Keratinocyte (primary cell): ENCODE measurements around the gene ADGRF3. TPM values are rescaled to one million over a fixed set of nuclear protein-coding genes. Genes with fewer than 3 reads are reported as not detected.

ENCODE experiments used
- DNase-seq: peaks from one replicate; pipeline ENCODE4 v3.0.0-alpha.2; 2011; ENCODE audit warnings: low read depth, missing footprints, low spot score
- FAIRE-seq: peaks from 2 replicates; lab custom pipeline; 2011; peaks lifted over from hg19 to GRCh38; lab: Jason Lieb, UNC
- H2AFZ ChIP-seq: 2 replicates; pipeline ENCODE4 v1.6.0; 2012; ENCODE audit warnings: low read length, control low read depth, inconsistent platforms; ENCODE audit not compliant: control insufficient read depth
- H3K27ac ChIP-seq: 2 replicates; pipeline ENCODE4 v1.5.1; 2011; ENCODE audit warnings: low read length; ENCODE audit not compliant: control insufficient read depth, insufficient read depth
- H3K27me3 ChIP-seq: 3 replicates; pipeline ENCODE4 v1.6.0; 2011; ENCODE audit warnings: low read length; ENCODE audit not compliant: control insufficient read depth, insufficient read depth; ENCODE audit errors: extremely low read depth
- H3K36me3 ChIP-seq, 2 experiments: 2 replicates in 1 of 2; 3 replicates in 1 of 2; pipeline ENCODE4 v1.5.1; 2011; ENCODE audit warnings: low read length in 2 of 2, mild to moderate bottlenecking in 1 of 2; ENCODE audit not compliant: control insufficient read depth in 2 of 2, insufficient read depth in 2 of 2; ENCODE audit errors: extremely low read depth in 1 of 2
- H3K4me1 ChIP-seq: 3 replicates; pipeline ENCODE4 v1.5.1; 2011; ENCODE audit warnings: low read length; ENCODE audit not compliant: control insufficient read depth, insufficient read depth; ENCODE audit errors: extremely low read depth
- H3K4me2 ChIP-seq: 3 replicates; pipeline ENCODE4 v1.6.0; 2011; ENCODE audit warnings: low read depth, low read length; ENCODE audit not compliant: control insufficient read depth, insufficient read depth; ENCODE audit errors: extremely low read depth
- H3K4me3 ChIP-seq, 3 experiments: fragments of 200-600 bp in 1 of 3; sonication (generic) in 1 of 3; 2 replicates in 2 of 3; 3 replicates in 1 of 3; pipeline ENCODE4 v1.5.1; 2011 to 2016; ENCODE audit warnings: low read length in 3 of 3, mild to moderate bottlenecking in 3 of 3, control low read depth in 2 of 3, inconsistent platforms in 1 of 3, low read depth in 1 of 3, mixed read lengths in 1 of 3, mixed run types in 1 of 3, moderate library complexity in 1 of 3; ENCODE audit not compliant: control insufficient read depth in 2 of 3, insufficient read depth in 2 of 3; ENCODE audit errors: extremely low read depth in 1 of 3
- H3K79me2 ChIP-seq: 2 replicates; pipeline ENCODE4 v1.6.0; 2012; ENCODE audit warnings: low read length; ENCODE audit not compliant: control insufficient read depth, insufficient read depth
- H3K9ac ChIP-seq: 3 replicates; pipeline ENCODE4 v1.6.0; 2011; ENCODE audit warnings: low read length; ENCODE audit not compliant: control insufficient read depth, insufficient read depth; ENCODE audit errors: extremely low read depth
- H3K9me1 ChIP-seq: 3 replicates; pipeline ENCODE4 v1.6.0; 2011; ENCODE audit warnings: low read length; ENCODE audit not compliant: control insufficient read depth, insufficient read depth; ENCODE audit errors: extremely low read depth
- H3K9me3 ChIP-seq: 2 replicates; pipeline ENCODE4 v1.5.1; 2012; ENCODE audit warnings: low read depth, low read length; ENCODE audit not compliant: control insufficient read depth
- H4K20me1 ChIP-seq: 3 replicates; pipeline ENCODE4 v1.6.0; 2011; ENCODE audit warnings: low read length; ENCODE audit not compliant: control insufficient read depth, insufficient read depth; ENCODE audit errors: extremely low read depth
- EZH2 ChIP-seq: IDR thresholded peaks from one replicate; pipeline ENCODE4 v1.6.1; 2012; ENCODE audit warnings: inconsistent platforms, mild to moderate bottlenecking, low read length, moderate library complexity
- dilution Hi-C: fragments of 300-500 bp; cut with MboI; formaldehyde crosslinking; loops from one replicate; pipeline ENCODE4 v1.7.0; 2020; ENCODE audit warnings: low sequenced_read_pairs; ENCODE audit not compliant: extremely low pct_ligation_motif_present
- polyA plus RNA-seq, 5 experiments: library from polyadenylated mRNA; depleted of rRNA in 3 of 5; stranded (reverse) in 3 of 5; stranded (forward) in 1 of 5; unstranded in 1 of 5; fragments of >200 nt; gene quantifications; 1 replicate in 1 of 5; 2 replicates in 3 of 5; 3 replicates in 1 of 5; pipeline versions ENCODE4 v1.2.1 to v1.2.3, GENCODE V29; 2011 to 2012; ENCODE audit warnings: missing spikeins in 2 of 5, low read depth in 1 of 5, low replicate concordance in 1 of 5
- TF ChIP-seq, protein P1 (sequence below), 3 experiments: IDR thresholded peaks in 1 of 3; conservative IDR thresholded peaks in 1 of 3; optimal IDR thresholded peaks in 1 of 3; 2 replicates in 2 of 3; 3 replicates in 1 of 3; pipeline versions ENCODE3 to v1.5.1; 2011; ENCODE audit warnings: low read length in 3 of 3, mild to moderate bottlenecking in 3 of 3, moderate library complexity in 2 of 3, control low read depth in 1 of 3, inconsistent platforms in 1 of 3; ENCODE audit not compliant: insufficient read depth in 2 of 3; ENCODE audit errors: extremely low read depth in 1 of 3

ADGRF3 gene
- polyA plus RNA-seq, 1 donor (not counting 4 experiments of a cell fraction or from before 2014, with no cell fraction given), result 0.17 TPM

DNA sequence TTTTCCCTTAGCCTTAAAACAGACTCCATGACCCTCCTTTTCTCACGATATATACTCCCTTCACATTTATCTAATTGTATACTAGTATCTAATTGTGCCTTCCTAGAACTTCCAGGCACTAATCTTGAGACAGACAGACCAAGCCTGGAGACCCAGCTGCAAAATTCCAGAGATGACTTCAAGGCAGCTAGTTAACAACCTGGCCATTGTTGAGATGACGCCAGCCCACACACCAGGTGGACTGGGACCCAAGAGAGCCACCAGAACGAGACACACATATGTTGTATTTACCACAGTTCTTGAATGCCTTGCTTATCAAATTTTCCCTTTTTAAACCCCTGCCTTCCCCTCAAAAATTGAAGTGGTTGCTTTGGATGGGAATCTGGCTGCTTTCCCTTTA is 49.5 kb downstream of the ADGRF3 start:
- TF ChIP-seq EZH2, result no peak
- TF ChIP-seq, protein P1, sequence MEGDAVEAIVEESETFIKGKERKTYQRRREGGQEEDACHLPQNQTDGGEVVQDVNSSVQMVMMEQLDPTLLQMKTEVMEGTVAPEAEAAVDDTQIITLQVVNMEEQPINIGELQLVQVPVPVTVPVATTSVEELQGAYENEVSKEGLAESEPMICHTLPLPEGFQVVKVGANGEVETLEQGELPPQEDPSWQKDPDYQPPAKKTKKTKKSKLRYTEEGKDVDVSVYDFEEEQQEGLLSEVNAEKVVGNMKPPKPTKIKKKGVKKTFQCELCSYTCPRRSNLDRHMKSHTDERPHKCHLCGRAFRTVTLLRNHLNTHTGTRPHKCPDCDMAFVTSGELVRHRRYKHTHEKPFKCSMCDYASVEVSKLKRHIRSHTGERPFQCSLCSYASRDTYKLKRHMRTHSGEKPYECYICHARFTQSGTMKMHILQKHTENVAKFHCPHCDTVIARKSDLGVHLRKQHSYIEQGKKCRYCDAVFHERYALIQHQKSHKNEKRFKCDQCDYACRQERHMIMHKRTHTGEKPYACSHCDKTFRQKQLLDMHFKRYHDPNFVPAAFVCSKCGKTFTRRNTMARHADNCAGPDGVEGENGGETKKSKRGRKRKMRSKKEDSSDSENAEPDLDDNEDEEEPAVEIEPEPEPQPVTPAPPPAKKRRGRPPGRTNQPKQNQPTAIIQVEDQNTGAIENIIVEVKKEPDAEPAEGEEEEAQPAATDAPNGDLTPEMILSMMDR (optimal IDR thresholded peaks at IDR 0.05 in 1 of 3, IDR thresholded peaks at IDR 0.05 in 1 of 3, conservative IDR thresholded peaks at IDR 0.05 in 1 of 3; ENCODE audit: extremely low read depth in 1 of 3, insufficient read depth in 2 of 3, low read length in 3 of 3), result no peak
- H3K27ac ChIP-seq, result no peak overlapping the region
- H2AFZ ChIP-seq, result no peak overlapping the region
- H3K9me3 ChIP-seq, result no peaks in the 10 kb centered on the region
- no peak overlapping the region for H3K4me2 ChIP-seq
- H3K4me1 ChIP-seq, result peaks cover 36% of the 10 kb centered on the region
- no peaks in the 10 kb centered on the region for H3K79me2 ChIP-seq
- no peaks in the 10 kb centered on the region for H3K27me3 ChIP-seq
- DNase-seq (no peak), FAIRE-seq (no peak)
- no peak overlapping the region for H3K9ac ChIP-seq
- no peaks in the 10 kb centered on the region for H3K9me1 ChIP-seq
- H4K20me1 ChIP-seq, result no peaks in the 10 kb centered on the region
- no peaks in the 10 kb centered on the region for H3K36me3 ChIP-seq
- dilution Hi-C loops, result no loop called here
- H3K4me3 ChIP-seq, result no peak overlapping the region

DNA sequence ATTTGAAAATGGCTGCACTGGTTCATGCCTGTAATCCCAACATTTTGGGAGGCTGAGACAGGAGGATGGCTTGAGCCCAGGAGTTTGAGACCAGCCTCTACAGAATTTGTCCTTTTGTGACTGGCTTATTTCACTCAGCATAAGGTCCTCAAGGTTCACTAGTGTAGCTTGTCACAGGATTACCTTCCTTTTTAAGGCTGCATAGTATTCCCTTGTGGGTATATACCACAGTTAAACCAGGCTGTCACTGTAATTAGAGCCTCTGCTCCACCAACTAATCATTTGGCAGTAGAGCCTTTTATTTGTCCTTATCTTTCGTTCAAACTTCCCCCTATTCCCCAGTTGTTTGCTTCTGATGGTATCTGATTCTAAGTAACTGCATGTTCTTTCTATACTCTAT is 51.1 kb downstream of the ADGRF3 start:
- Histone ChIP-seq H2AFZ (no peak overlapping the region), H3K4me3 (no peak overlapping the region), H3K4me2 (no peak overlapping the region), H3K9me3 (no peaks in the 10 kb centered on the region), H3K9ac (no peak overlapping the region), H3K9me1 (no peaks in the 10 kb centered on the region), H3K4me1 (peaks cover 31% of the 10 kb centered on the region), H3K79me2 (no peaks in the 10 kb centered on the region), H3K27me3 (no peaks in the 10 kb centered on the region), H3K27ac (no peak overlapping the region), H3K36me3 (no peaks in the 10 kb centered on the region), H4K20me1 (no peaks in the 10 kb centered on the region)
- dilution Hi-C loops, result no loop called here
- TF ChIP-seq EZH2, result no peak
- TF ChIP-seq, protein P1 (optimal IDR thresholded peaks at IDR 0.05 in 1 of 3, IDR thresholded peaks at IDR 0.05 in 1 of 3, conservative IDR thresholded peaks at IDR 0.05 in 1 of 3; ENCODE audit: extremely low read depth in 1 of 3, insufficient read depth in 2 of 3, low read length in 3 of 3), result no peak
- FAIRE-seq (no peak), DNase-seq (no peak)
